Measurements from ENCODE around the gene CDON. TPM values are rescaled to one million over a fixed set of nuclear protein-coding genes. Genes with fewer than 3 reads are reported as not detected.

CDON gene
- polyA plus RNA-seq, 3 donors: 0.01 TPM; not detected in 2

GRCh38 chr11:126083829-126084607 is 21.4 kb upstream of the CDON start:
- H3K9me3 ChIP-seq (replicated peaks in 1 of 2; ENCODE audit: control insufficient read depth in 1 of 2, insufficient read depth in 1 of 2, low read length in 2 of 2): no peaks in the 10 kb centered on the region
- H3K9ac ChIP-seq (ENCODE audit: insufficient read depth, low read length, poor library complexity, severe bottlenecking): no peak overlapping the region
- no peak overlapping the region for H2AFZ ChIP-seq (ENCODE audit: insufficient read depth, low read depth, low read length, poor library complexity, severe bottlenecking)
- no peaks in the 10 kb centered on the region for H3K4me1 Mint-ChIP-seq
- no peak overlapping the region for H3K4me3 ChIP-seq (replicated peaks in 1 of 3; ENCODE audit: low read depth in 2 of 3, low read length in 3 of 3)
- peaks cover 0 to under 1% (median 0%) of the 10 kb centered on the region in 7 donors for H3K9me3 Mint-ChIP-seq
- H3K79me2 ChIP-seq (ENCODE audit: insufficient read depth, low read length): no peaks in the 10 kb centered on the region
- no peaks in the 10 kb centered on the region for H3K36me3 Mint-ChIP-seq
- H3K27ac ChIP-seq (ENCODE audit: low read depth in 1 of 2, low read length in 2 of 2): no peak overlapping the region
- no peak overlapping the region for H3K4me3 Mint-ChIP-seq
- no CpG with 5 or more reads among the region's 12 CpGs for WGBS (ENCODE audit: insufficient coverage)
- peaks cover 1 to 6% (median 2%) of the 10 kb centered on the region in 3 donors for H3K27me3 Mint-ChIP-seq (ENCODE audit: low read depth in 3 of 3)
- no peak overlapping the region for H3K4me2 ChIP-seq (replicated peaks; ENCODE audit: extremely low read depth, low read length, poor library complexity, severe bottlenecking)
- no peak for TF ChIP-seq CTCF (IDR thresholded peaks at IDR 0.05)
- H4K20me1 ChIP-seq (ENCODE audit: insufficient read depth, low read length): no peaks in the 10 kb centered on the region
- no peaks in the 10 kb centered on the region for H3K27me3 ChIP-seq (ENCODE audit: control insufficient read depth in 2 of 2, insufficient read depth in 2 of 2, low read length in 2 of 2)
- intact Hi-C loops (cut with micrococcal nuclease): no loop called here
- DNase-seq: no peak
- H3K36me3 ChIP-seq (replicated peaks in 1 of 2; ENCODE audit: control insufficient read depth in 1 of 2, insufficient read depth in 2 of 2, low read length in 2 of 2): no peaks in the 10 kb centered on the region
- H3K4me1 ChIP-seq (ENCODE audit: control insufficient read depth in 1 of 2, insufficient read depth in 2 of 2, low read length in 2 of 2): no peaks in the 10 kb centered on the region
- no peak overlapping the region for H3K27ac Mint-ChIP-seq

GRCh38 chr11:126082251-126083109 is 19.8 kb upstream of the CDON start:
- no peak for DNase-seq
- Histone ChIP-seq H4K20me1 (ENCODE audit: insufficient read depth, low read length) (no peaks in the 10 kb centered on the region), H3K9me3 (replicated peaks in 1 of 2; ENCODE audit: control insufficient read depth in 1 of 2, insufficient read depth in 1 of 2, low read length in 2 of 2) (no peaks in the 10 kb centered on the region), H3K79me2 (ENCODE audit: insufficient read depth, low read length) (no peaks in the 10 kb centered on the region), H2AFZ (ENCODE audit: insufficient read depth, low read depth, low read length, poor library complexity, severe bottlenecking) (no peak overlapping the region), H3K4me1 (ENCODE audit: control insufficient read depth in 1 of 2, insufficient read depth in 2 of 2, low read length in 2 of 2) (no peaks in the 10 kb centered on the region), H3K4me2 (replicated peaks; ENCODE audit: extremely low read depth, low read length, poor library complexity, severe bottlenecking) (no peak overlapping the region), H3K36me3 (replicated peaks in 1 of 2; ENCODE audit: control insufficient read depth in 1 of 2, insufficient read depth in 2 of 2, low read length in 2 of 2) (no peaks in the 10 kb centered on the region), H3K27me3 (ENCODE audit: control insufficient read depth in 2 of 2, insufficient read depth in 2 of 2, low read length in 2 of 2) (no peaks in the 10 kb centered on the region), H3K4me3 (replicated peaks in 1 of 3; ENCODE audit: low read depth in 2 of 3, low read length in 3 of 3) (no peak overlapping the region), H3K27ac (ENCODE audit: low read depth in 1 of 2, low read length in 2 of 2) (no peak overlapping the region), H3K9ac (ENCODE audit: insufficient read depth, low read length, poor library complexity, severe bottlenecking) (no peak overlapping the region)
- peaks cover 2 to 11% (median 3%) of the 10 kb centered on the region in 3 donors for H3K27me3 Mint-ChIP-seq (ENCODE audit: low read depth in 3 of 3)
- H3K9me3 Mint-ChIP-seq: peaks cover 0 to 2% (median 0%) of the 10 kb centered on the region in 7 donors
- H3K27ac Mint-ChIP-seq: no peak overlapping the region
- WGBS (ENCODE audit: insufficient coverage): 77% methylated on average over 11 of the region's 17 CpGs
- intact Hi-C loops (cut with micrococcal nuclease): no loop called here
- TF ChIP-seq CTCF (IDR thresholded peaks at IDR 0.05): no peak
- H3K4me1 Mint-ChIP-seq: no peaks in the 10 kb centered on the region
- no peak overlapping the region for H3K4me3 Mint-ChIP-seq
- no peaks in the 10 kb centered on the region for H3K36me3 Mint-ChIP-seq

All from CD14-positive monocyte (primary cell).